Fibroblast of skin of right biceps (primary cell): ENCODE results near the gene RPL3.

Source experiments
- DNase-seq: peaks from one replicate; pipeline ENCODE4 v3.0.0-alpha.2; 2013

The RPL3 gene

GRCh38 chr22:39316440-39317083, 2.9 kb downstream of the RPL3 start:
- DNase-seq = peak; percentile 92

- DNase-seq = no peak
Measured at GRCh38 chr22:39315389-39315788, 4.0 kb downstream of the RPL3 start.

- DNase-seq = no peak
Measured at GRCh38 chr22:39314251-39314971, 5.0 kb downstream of the RPL3 start.

- no peak for DNase-seq
Measured at GRCh38 chr22:39313258-39314001, 6.0 kb downstream of the RPL3 start.

- DNase-seq = no peak
Measured at GRCh38 chr22:39312410-39312809, 7.0 kb downstream of the RPL3 start.

- DNase-seq = no peak
Measured at GRCh38 chr22:39311592-39312400, 7.6 kb downstream of the RPL3 start.

- DNase-seq = peak; percentile 59
Measured at GRCh38 chr22:39309881-39310714, 9.3 kb downstream of the RPL3 start.

- peak; percentile 73 for DNase-seq
Measured at GRCh38 chr22:39309364-39309861, 10.0 kb downstream of the RPL3 start.

- peak; percentile 98 for DNase-seq
Measured at GRCh38 chr22:39308614-39309363, 10.6 kb downstream of the RPL3 start.

- DNase-seq = no peak
Measured at GRCh38 chr22:39306456-39307361, 12.7 kb downstream of the RPL3 start.

GRCh38 chr22:39303892-39304671, 15.3 kb downstream of the RPL3 start:
- no peak for DNase-seq

- no peak for DNase-seq
Measured at GRCh38 chr22:39303358-39303757, 16.1 kb downstream of the RPL3 start.

- no peak for DNase-seq
Measured at GRCh38 chr22:39302431-39302960, 16.9 kb downstream of the RPL3 start.

- no peak for DNase-seq
Measured at GRCh38 chr22:39301926-39302325, 17.5 kb downstream of the RPL3 start.

GRCh38 chr22:39301108-39301507, 18.3 kb downstream of the RPL3 start:
- no peak for DNase-seq

- no peak for DNase-seq
Measured at GRCh38 chr22:39300186-39300830, 19.1 kb downstream of the RPL3 start.

GRCh38 chr22:39299829-39300178, 19.6 kb downstream of the RPL3 start:
- no peak for DNase-seq

GRCh38 chr22:39298241-39298987, 21.0 kb downstream of the RPL3 start:
- DNase-seq = peak; percentile 54
